ENCODE measurements around the gene RHBDF1. TPM values are rescaled to one million over a fixed set of nuclear protein-coding genes. Genes with fewer than 3 reads are reported as not detected.
A peak's percentile ranks its signal among the peaks of the same experiment; 100 is the strongest.

Gene RHBDF1
- total RNA-seq, 1 experiment from 2014 or later: 62.9 TPM

DNA sequence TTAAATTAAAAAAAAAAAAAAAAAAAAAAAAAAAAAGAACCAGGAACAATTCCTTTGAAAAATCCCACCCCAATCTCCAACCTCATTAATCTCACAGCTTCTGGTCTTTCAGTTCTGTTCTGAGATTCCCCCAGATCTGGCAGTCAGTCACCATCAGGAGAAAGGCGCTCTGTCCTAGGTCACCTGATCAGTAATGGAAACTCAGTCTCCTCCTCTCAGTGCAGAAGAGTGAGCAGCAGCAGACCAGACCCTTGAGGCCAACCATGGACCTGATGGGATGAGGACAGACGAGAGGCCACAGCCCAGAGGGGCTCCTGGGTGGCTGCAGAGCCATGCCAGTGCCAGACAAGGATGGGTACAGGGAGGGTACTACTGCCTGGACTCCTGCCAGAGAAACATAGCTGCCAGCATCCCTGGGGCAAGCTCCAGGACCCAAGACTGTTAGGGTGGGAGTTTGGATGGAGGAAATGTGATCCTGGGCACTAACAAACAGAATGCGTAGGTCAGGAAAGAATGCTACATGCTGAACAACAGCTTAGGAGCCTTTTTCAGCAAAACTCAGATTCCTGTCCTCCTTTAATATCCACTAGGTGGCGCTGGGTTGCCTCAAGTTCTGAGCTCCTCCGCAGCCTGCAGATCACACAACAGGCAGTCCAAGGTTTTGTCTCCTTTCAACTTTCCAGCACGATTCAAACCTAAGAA is 34.3 kb upstream of the RHBDF1 start:
- TF ChIP-seq, protein P1, sequence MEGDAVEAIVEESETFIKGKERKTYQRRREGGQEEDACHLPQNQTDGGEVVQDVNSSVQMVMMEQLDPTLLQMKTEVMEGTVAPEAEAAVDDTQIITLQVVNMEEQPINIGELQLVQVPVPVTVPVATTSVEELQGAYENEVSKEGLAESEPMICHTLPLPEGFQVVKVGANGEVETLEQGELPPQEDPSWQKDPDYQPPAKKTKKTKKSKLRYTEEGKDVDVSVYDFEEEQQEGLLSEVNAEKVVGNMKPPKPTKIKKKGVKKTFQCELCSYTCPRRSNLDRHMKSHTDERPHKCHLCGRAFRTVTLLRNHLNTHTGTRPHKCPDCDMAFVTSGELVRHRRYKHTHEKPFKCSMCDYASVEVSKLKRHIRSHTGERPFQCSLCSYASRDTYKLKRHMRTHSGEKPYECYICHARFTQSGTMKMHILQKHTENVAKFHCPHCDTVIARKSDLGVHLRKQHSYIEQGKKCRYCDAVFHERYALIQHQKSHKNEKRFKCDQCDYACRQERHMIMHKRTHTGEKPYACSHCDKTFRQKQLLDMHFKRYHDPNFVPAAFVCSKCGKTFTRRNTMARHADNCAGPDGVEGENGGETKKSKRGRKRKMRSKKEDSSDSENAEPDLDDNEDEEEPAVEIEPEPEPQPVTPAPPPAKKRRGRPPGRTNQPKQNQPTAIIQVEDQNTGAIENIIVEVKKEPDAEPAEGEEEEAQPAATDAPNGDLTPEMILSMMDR (conservative IDR thresholded peaks at IDR 0.05): peak; percentile 84
- TF ChIP-seq EZH2 (IDR thresholded peaks at IDR 0.05; ENCODE audit: low read depth): no peak
- Histone ChIP-seq H3K9me2 (ENCODE audit: insufficient read depth) (no peaks in the 10 kb centered on the region), H4K20me1 (ENCODE audit: insufficient read depth) (peaks cover 6% of the 10 kb centered on the region; the same call in 1 of the 2 replicates), H3K27ac (no peak overlapping the region), H3K9me3 (ENCODE audit: insufficient read depth, low read depth) (no peaks in the 10 kb centered on the region), H3K4me2 (no peak overlapping the region), H3F3A (ENCODE audit: insufficient read depth, low read depth) (peaks cover 15% of the 10 kb centered on the region), H3K4me3 (no peak overlapping the region), H3K4me1 (replicated peaks; ENCODE audit: insufficient read depth) (peaks cover 10% of the 10 kb centered on the region), H3K27me3 (ENCODE audit: insufficient read depth, low read depth) (no peaks in the 10 kb centered on the region), H2AFZ (no peak overlapping the region), H3K36me3 (ENCODE audit: low read depth) (no peaks in the 10 kb centered on the region), H3K79me2 (ENCODE audit: low read depth) (no peaks in the 10 kb centered on the region)
- no TSS peak for BruUV-seq (replicated peaks)
- CTCF ChIA-PET: interaction anchor here (0.5 to 1.6 kb wide), 10 partner anchors 10 to 1770 kb away, joined by 3 to 10 read pairs (median 4); partner anchors contain the start of gene MRPL28
- intact Hi-C loops (cut with micrococcal nuclease; ENCODE audit: unreplicated experiment): loop anchor here (1.0 kb wide), 2 partner anchors 75 to 256 kb away; no protein-coding TSS in a partner anchor
- DNase-seq: peak; percentile 55 to 59
- POLR2A ChIA-PET (ENCODE audit: unreplicated experiment): interaction anchor here (0.6 to 1.0 kb wide), 6 partner anchors 11 to 224 kb away, joined by 3 to 14 read pairs (median 4); no protein-coding TSS in a partner anchor

DNA sequence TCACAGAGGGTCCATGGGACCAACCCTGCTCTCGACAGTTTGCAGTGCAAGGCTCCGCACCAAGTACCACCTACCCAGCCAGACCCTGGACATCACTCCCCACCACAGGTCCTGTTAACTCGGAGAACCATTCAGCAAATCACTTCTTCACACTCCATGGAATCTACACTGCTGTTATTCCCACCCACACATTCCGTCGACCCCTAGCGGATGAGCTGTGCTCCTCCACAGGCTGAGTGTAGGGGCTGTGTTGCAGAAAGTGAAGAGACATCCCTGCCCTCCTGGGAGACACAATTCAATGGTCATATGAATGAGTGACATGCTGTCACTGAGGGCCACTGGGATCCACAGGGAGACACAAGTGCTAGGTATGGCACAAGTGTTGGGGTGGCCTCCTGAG is 33.1 kb upstream of the RHBDF1 start:
- Histone ChIP-seq H3F3A (ENCODE audit: insufficient read depth, low read depth) (peaks cover 15% of the 10 kb centered on the region), H4K20me1 (ENCODE audit: insufficient read depth) (peaks cover 6% of the 10 kb centered on the region; the same call in 1 of the 2 replicates), H3K36me3 (ENCODE audit: low read depth) (no peaks in the 10 kb centered on the region), H2AFZ (no peak overlapping the region), H3K4me1 (replicated peaks; ENCODE audit: insufficient read depth) (peaks cover 10% of the 10 kb centered on the region), H3K4me2 (no peak overlapping the region), H3K27ac (no peak overlapping the region), H3K9me3 (ENCODE audit: insufficient read depth, low read depth) (no peaks in the 10 kb centered on the region), H3K27me3 (ENCODE audit: insufficient read depth, low read depth) (no peaks in the 10 kb centered on the region), H3K4me3 (no peak overlapping the region), H3K79me2 (ENCODE audit: low read depth) (no peaks in the 10 kb centered on the region), H3K9me2 (ENCODE audit: insufficient read depth) (no peaks in the 10 kb centered on the region)
- BruUV-seq (replicated peaks): no TSS peak
- DNase-seq: no peak
- CTCF ChIA-PET: no interaction called here
- intact Hi-C loops (cut with micrococcal nuclease; ENCODE audit: unreplicated experiment): no loop called here
- POLR2A ChIA-PET (ENCODE audit: unreplicated experiment): interaction anchor here (0.6 kb wide), 1 partner anchor 14 kb away, joined by 3 read pairs; no protein-coding TSS in a partner anchor
- TF ChIP-seq, protein P1 (conservative IDR thresholded peaks at IDR 0.05): no peak
- no peak for TF ChIP-seq EZH2 (IDR thresholded peaks at IDR 0.05; ENCODE audit: low read depth)

DNA sequence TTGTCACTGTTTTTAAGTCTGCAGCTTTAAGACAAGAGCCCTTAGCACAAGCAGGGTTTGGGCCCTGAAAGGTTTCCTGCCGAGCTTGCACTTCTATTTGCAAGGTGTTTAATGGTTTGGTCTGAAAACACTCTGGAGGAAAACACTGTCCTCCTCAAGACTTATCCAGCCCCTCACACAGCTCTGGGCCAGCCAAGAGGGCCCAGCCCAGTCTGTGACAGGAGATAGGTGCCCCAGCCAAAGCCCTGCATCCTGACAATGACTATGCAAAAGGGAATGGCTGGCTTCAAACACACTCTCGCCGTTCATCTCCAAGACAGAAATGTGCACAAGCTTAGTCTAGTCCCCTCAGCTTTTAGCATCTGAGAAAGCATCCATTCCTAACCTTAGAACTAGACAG is 32.5 kb upstream of the RHBDF1 start:
- H3K9me3 ChIP-seq (ENCODE audit: insufficient read depth, low read depth): no peaks in the 10 kb centered on the region
- intact Hi-C loops (cut with micrococcal nuclease; ENCODE audit: unreplicated experiment): no loop called here
- H3K4me2 ChIP-seq: no peak overlapping the region
- H3K36me3 ChIP-seq (ENCODE audit: low read depth): no peaks in the 10 kb centered on the region
- H3F3A ChIP-seq (ENCODE audit: insufficient read depth, low read depth): peaks cover 14% of the 10 kb centered on the region
- no peaks in the 10 kb centered on the region for H3K27me3 ChIP-seq (ENCODE audit: insufficient read depth, low read depth)
- H4K20me1 ChIP-seq (ENCODE audit: insufficient read depth): peaks cover 6% of the 10 kb centered on the region; the same call in 1 of the 2 replicates
- no peak overlapping the region for H3K4me3 ChIP-seq
- TF ChIP-seq EZH2 (IDR thresholded peaks at IDR 0.05; ENCODE audit: low read depth): no peak
- TF ChIP-seq, protein P1 (conservative IDR thresholded peaks at IDR 0.05): no peak
- ChIA-PET CTCF (no interaction called here), POLR2A (ENCODE audit: unreplicated experiment) (interaction anchor here (0.6 kb wide), 1 partner anchor 15 kb away, joined by 3 read pairs; no protein-coding TSS in a partner anchor)
- H3K9me2 ChIP-seq (ENCODE audit: insufficient read depth): no peaks in the 10 kb centered on the region
- no TSS peak for BruUV-seq (replicated peaks)
- H3K27ac ChIP-seq: no peak overlapping the region
- H3K79me2 ChIP-seq (ENCODE audit: low read depth): no peaks in the 10 kb centered on the region
- peaks cover 10% of the 10 kb centered on the region for H3K4me1 ChIP-seq (replicated peaks; ENCODE audit: insufficient read depth)
- DNase-seq: no peak
- no peak overlapping the region for H2AFZ ChIP-seq

Measured in PC-9 (cell line).